K562 (cell line): ENCODE results near the gene NR1H2. TPM values are rescaled to one million over a fixed set of nuclear protein-coding genes. Genes with fewer than 3 reads are reported as not detected.

Experiments used
- CTCF ChIP-seq, 3 experiments: IDR thresholded peaks in 2 of 3; conservative IDR thresholded peaks in 1 of 3; 2 replicates each; pipeline ENCODE4 v1.5.1; 2011 to 2012; ENCODE audit warnings: low read length in 3 of 3, mild to moderate bottlenecking in 3 of 3, control low read depth in 2 of 3, improper control_type of control experiment in 1 of 3, inconsistent platforms in 1 of 3, low read depth in 1 of 3, mixed read lengths in 1 of 3, moderate library complexity in 1 of 3; ENCODE audit not compliant: insufficient read depth in 2 of 3
- CUX1 ChIP-seq: fragments of 200-800 bp; sonication (Bioruptor generic); IDR thresholded peaks from 2 replicates; pipeline ENCODE4 v1.6.1; 2016; ENCODE audit warnings: missing genetic modification characterization, missing compliant biosample characterization
- ESRRB ChIP-seq: fragments of 250-450 bp; sonication (Bioruptor Pico); IDR thresholded peaks from 2 replicates; pipeline ENCODE4 v1.5.0; 2020; ENCODE audit warnings: mild to moderate bottlenecking, moderate library complexity, borderline replicate concordance
- FOXK2 ChIP-seq, 2 experiments: fragments of 450-650 bp; IDR thresholded peaks in 1 of 2; conservative IDR thresholded peaks in 1 of 2; 2 replicates each; pipeline ENCODE4 v1.6.1; 2016; ENCODE audit warnings: low read depth in 2 of 2, mild to moderate bottlenecking in 1 of 2
- LEF1 ChIP-seq: fragments of 450-650 bp; IDR thresholded peaks from 2 replicates; pipeline ENCODE4 v1.6.1; 2016; ENCODE audit warnings: mild to moderate bottlenecking
- SLC30A9 ChIP-seq: fragments of 250-450 bp; sonication (Bioruptor Pico); IDR thresholded peaks from 2 replicates; pipeline ENCODE4 v1.8.0; 2022; ENCODE audit warnings: mild to moderate bottlenecking, moderate library complexity
- SOX6 ChIP-seq: fragments of 450-650 bp; IDR thresholded peaks from 2 replicates; pipeline ENCODE4 v1.6.1; 2014; ENCODE audit warnings: mild to moderate bottlenecking
- TAF7 ChIP-seq: fragments of 450-650 bp; IDR thresholded peaks from 2 replicates; pipeline ENCODE4 v1.6.1; 2016; ENCODE audit warnings: missing genetic modification characterization, missing compliant biosample characterization
- TSC22D4 ChIP-seq: fragments of 450-650 bp; IDR thresholded peaks from 2 replicates; pipeline ENCODE4 v1.6.1; 2016; ENCODE audit warnings: missing genetic modification characterization, missing biosample characterization, control low read depth
- ZFP30 ChIP-seq: fragments of 250-450 bp; sonication (Bioruptor Pico); IDR thresholded peaks from 2 replicates; pipeline ENCODE4 v1.8.0; 2022; ENCODE audit warnings: moderate library complexity, mild to moderate bottlenecking, inconsistent platforms, borderline replicate concordance
- ZNF280A ChIP-seq: fragments of 450-650 bp; IDR thresholded peaks from 2 replicates; pipeline ENCODE4 v1.6.1; 2018; ENCODE audit warnings: mild to moderate bottlenecking, low read depth; ENCODE audit not compliant: partially characterized antibody
- ZNF282 ChIP-seq: sonication (generic); formaldehyde crosslinking; IDR thresholded peaks from 2 replicates; pipeline ENCODE4 v1.8.1; 2023; ENCODE audit warnings: missing genetic modification reagents
- ZNF324 ChIP-seq: fragments of 250-450 bp; sonication (Bioruptor Pico); IDR thresholded peaks from 2 replicates; pipeline ENCODE4 v1.4.0; 2020; ENCODE audit warnings: mild to moderate bottlenecking
- ZNF444 ChIP-seq: fragments of 250-450 bp; sonication (Bioruptor Pico); IDR thresholded peaks from 2 replicates; pipeline ENCODE4 v1.4.0; 2020; ENCODE audit warnings: mild to moderate bottlenecking, moderate library complexity
- ZNF583 ChIP-seq: fragments of 250-450 bp; sonication (Bioruptor Pico); IDR thresholded peaks from 2 replicates; pipeline ENCODE4 v1.4.0; 2020
- ZNF740 ChIP-seq, 3 experiments: fragments of 200-800 bp in 1 of 3; sonication (Bioruptor generic) in 1 of 3; sonication (generic) in 1 of 3; formaldehyde crosslinking in 1 of 3; IDR thresholded peaks; 2 replicates each; pipeline versions ENCODE4 v1.6.1 to v1.8.0; 2016 to 2022; ENCODE audit warnings: mild to moderate bottlenecking in 2 of 3, missing compliant biosample characterization in 2 of 3, missing genetic modification characterization in 2 of 3, missing genetic modification reagents in 1 of 3
- ZNF785 ChIP-seq: fragments of 250-450 bp; sonication (Bioruptor Pico); IDR thresholded peaks from 2 replicates; pipeline ENCODE4 v1.4.0; 2020; ENCODE audit warnings: mild to moderate bottlenecking
- polyA plus RNA-seq, 8 experiments: library from polyadenylated mRNA; depleted of rRNA in 4 of 8; stranded (reverse) in 5 of 8; unstranded in 3 of 8; fragments of >200 nt; fragmentation: Nextera tagmentation in 2 of 8; fragmentation: Illumina TruSeq in 1 of 8; extraction: Ambion mirVana in 2 of 8; extraction: Trizol in 1 of 8; gene quantifications; 2 replicates each; pipeline versions ENCODE4 v1.2.1 to v1.2.3, GENCODE V29; 2011 to 2014; ENCODE audit warnings: inconsistent platforms in 1 of 8, missing spikeins in 1 of 8
- total RNA-seq, 7 experiments: library from RNA; depleted of rRNA in 6 of 7; stranded (reverse); fragments of >200 nt in 6 of 7; fragmentation: Illumina TruSeq in 2 of 7; extraction: Trizol in 2 of 7; gene quantifications; 2 replicates each; pipeline versions ENCODE4 v1.2.1 to v1.2.3, GENCODE V29; 2011 to 2021; ENCODE audit warnings: low replicate concordance in 1 of 7

The NR1H2 gene
- total and polyA plus RNA-seq, 9 of the 15 experiments (the other 6 are each of a cell fraction or from before 2014, with no cell fraction given): 0.11 to 73.8 (median 24.0) TPM

- TF ChIP-seq ZNF280A (no peak), ZNF740 (CRISPR knock-in tag; IDR thresholded peaks at IDR 0.05) (no peak), ZNF740 (tag; IDR thresholded peaks at IDR 0.05) (no peak), SOX6 (no peak), ZNF785 (CRISPR knock-in tag) (no peak), CTCF (IDR thresholded peaks at IDR 0.05 in 2 of 3, conservative IDR thresholded peaks at IDR 0.05 in 1 of 3; ENCODE audit: insufficient read depth in 2 of 3, low read depth in 1 of 3, low read length in 3 of 3) (peak; percentile 86 to 88 (median 88)), ESRRB (CRISPR knock-in tag) (no peak), ZNF324 (CRISPR knock-in tag) (no peak), ZFP30 (CRISPR knock-in tag) (no peak), FOXK2 (conservative IDR thresholded peaks at IDR 0.05 in 1 of 2, IDR thresholded peaks at IDR 0.05 in 1 of 2; ENCODE audit: low read depth in 2 of 2) (peak in 1 of 2 experiments; percentile 57; a peak in 2 of 4 replicates), SLC30A9 (CRISPR knock-in tag) (no peak), TSC22D4 (no peak), LEF1 (no peak), TAF7 (tag) (no peak), ZNF282 (no peak), ZNF444 (no peak), ZNF583 (CRISPR knock-in tag) (no peak), CUX1 (peak; percentile 12; the same call in 1 of the 2 replicates)
Observed at GRCh38 chr19:50368649-50369570, 7.3 kb upstream of the NR1H2 start (continued).
